Ovary (tissue), 9 donors: ENCODE data around the gene SOCS2. TPM values are rescaled to one million over a fixed set of nuclear protein-coding genes. Genes with fewer than 3 reads are reported as not detected.

Experiments used
- DNase-seq, 5 donors: peaks; one replicate each; pipeline ENCODE4 v3.0.0-alpha.2; 2019 to 2020
- H3K27ac ChIP-seq, 2 donors: fragments of 200-600 bp; one replicate each; pipeline versions ENCODE4 v1.5.1 to v1.8.0; 2019 to 2022
- H3K27me3 ChIP-seq: fragments of 200-600 bp; one replicate; pipeline ENCODE4 v1.8.0; 2022
- H3K36me3 ChIP-seq: fragments of 200-600 bp; sonication (generic); one replicate; pipeline ENCODE4 v1.5.1; 2019
- H3K4me1 ChIP-seq: one replicate; pipeline ENCODE4 v1.8.1; 2013; ENCODE audit warnings: mild to moderate bottlenecking, moderate library complexity; ENCODE audit not compliant: insufficient read depth
- H3K4me3 ChIP-seq: fragments of 200-600 bp; sonication (generic); one replicate; pipeline ENCODE4 v1.5.1; 2017
- H3K9me3 ChIP-seq, 2 donors: fragments of 200-600 bp in 1 of 2; sonication (generic) in 1 of 2; one replicate each; pipeline versions ENCODE4 v1.5.1 to v1.8.1; 2013 to 2019; ENCODE audit warnings: mild to moderate bottlenecking in 1 of 2, moderate library complexity in 1 of 2
- EP300 ChIP-seq: sonication (generic); formaldehyde crosslinking; IDR thresholded peaks from one replicate; pipeline ENCODE4 v1.6.1; 2017; ENCODE audit warnings: antibody characterized with exemption
- POLR2A ChIP-seq: fragments of 450-650 bp; IDR thresholded peaks from one replicate; pipeline ENCODE4 v1.6.1; 2017; ENCODE audit warnings: antibody characterized with exemption, mild to moderate bottlenecking, moderate library complexity
- WGBS, 3 donors: extraction: QIAGEN DNeasy Blood & Tissue Kit in 1 of 3; methylation state at CpG; one replicate each; pipeline versions ENCODE4 v1.1.5 to v1.1.7; 2013 to 2017; 5-methylcytosine and 5-hydroxymethylcytosine counted together
- intact Hi-C, 4 donors: fragments of 100-400 bp; cut with DNase I; formaldehyde crosslinking; loops; one replicate each; pipeline versions ENCODE4 v1.11.0 to v1.15.1; 2022 to 2023
- polyA plus RNA-seq, 2 donors: library from polyadenylated mRNA; stranded (reverse); fragments of 200-250 nt in 1 of 2; fragments of 350-450 nt in 1 of 2; fragmentation: Illumina TruSeq in 1 of 2; extraction: RNeasy Lipid Tissue Mini Kit (QIAGEN cat#74804) in 1 of 2; gene quantifications; one replicate each; pipeline ENCODE4 v1.2.3, GENCODE V29; 2013 to 2014
- total RNA-seq, 7 donors: library from RNA; depleted of rRNA in 2 of 7; stranded (reverse); fragments of >200 nt in 2 of 7; fragmentation: NEBNext Ultra II Directional in 3 of 7; extraction: Animal tissue kit (Norgen Biotek cat#: 25700) in 3 of 7; gene quantifications; one replicate each; pipeline versions ENCODE4 v1.1.0 to v1.2.4, GENCODE V29; 2016 to 2023
- TF ChIP-seq, protein P1 (sequence below), 3 donors: fragments of 450-650 bp in 2 of 3; fragments of 200-600 bp in 1 of 3; IDR thresholded peaks; one replicate each; pipeline versions ENCODE4 v1.5.1 to v1.8.0; 2016 to 2022; ENCODE audit warnings: antibody characterized with exemption in 3 of 3, mild to moderate bottlenecking in 1 of 3
- donor health status: DM: no; HTN: no; CAD: no; lungs with moderate emphysema.
- donor health status: DM: no; HTN: no; CAD: no.
- donor health status: Bipolar disorder and iron deficiency.
- donor health status: DM: yes; HTN: yes; CAD: no.
- donor health status: DM: no; HTN: no; CAD: no.
- donor health status: DM: yes; HTN: yes; CAD: no.

SOCS2 gene
- total and polyA plus RNA-seq, 9 donors = 10.0 to 67.9 (median 21.0) TPM

GRCh38 chr12:93599192-93599591, 26.7 kb downstream of the SOCS2 start:
- no peaks in the 10 kb centered on the region for H3K9me3 ChIP-seq
- TF ChIP-seq EP300 (no peak), POLR2A (no peak)
- TF ChIP-seq, protein P1, sequence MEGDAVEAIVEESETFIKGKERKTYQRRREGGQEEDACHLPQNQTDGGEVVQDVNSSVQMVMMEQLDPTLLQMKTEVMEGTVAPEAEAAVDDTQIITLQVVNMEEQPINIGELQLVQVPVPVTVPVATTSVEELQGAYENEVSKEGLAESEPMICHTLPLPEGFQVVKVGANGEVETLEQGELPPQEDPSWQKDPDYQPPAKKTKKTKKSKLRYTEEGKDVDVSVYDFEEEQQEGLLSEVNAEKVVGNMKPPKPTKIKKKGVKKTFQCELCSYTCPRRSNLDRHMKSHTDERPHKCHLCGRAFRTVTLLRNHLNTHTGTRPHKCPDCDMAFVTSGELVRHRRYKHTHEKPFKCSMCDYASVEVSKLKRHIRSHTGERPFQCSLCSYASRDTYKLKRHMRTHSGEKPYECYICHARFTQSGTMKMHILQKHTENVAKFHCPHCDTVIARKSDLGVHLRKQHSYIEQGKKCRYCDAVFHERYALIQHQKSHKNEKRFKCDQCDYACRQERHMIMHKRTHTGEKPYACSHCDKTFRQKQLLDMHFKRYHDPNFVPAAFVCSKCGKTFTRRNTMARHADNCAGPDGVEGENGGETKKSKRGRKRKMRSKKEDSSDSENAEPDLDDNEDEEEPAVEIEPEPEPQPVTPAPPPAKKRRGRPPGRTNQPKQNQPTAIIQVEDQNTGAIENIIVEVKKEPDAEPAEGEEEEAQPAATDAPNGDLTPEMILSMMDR (IDR thresholded peaks at IDR 0.05) = no peak
- peaks cover 2% of the 10 kb centered on the region for H3K4me1 ChIP-seq
- WGBS, 3 donors = 93 to 95% (median 94%) methylated on average over 3 of the region's 3 CpGs
- no peak for DNase-seq
- no peaks in the 10 kb centered on the region for H3K27me3 ChIP-seq
- no peak overlapping the region for H3K4me3 ChIP-seq
- H3K36me3 ChIP-seq = no peaks in the 10 kb centered on the region
- no peak overlapping the region for H3K27ac ChIP-seq
- intact Hi-C loops = no loop called here

- H3K9me3 ChIP-seq = no peaks in the 10 kb centered on the region
- H3K4me1 ChIP-seq = peaks cover 2% of the 10 kb centered on the region
- H3K27ac ChIP-seq = no peak overlapping the region
- WGBS, 3 donors = 67 to 97% (median 78%) methylated on average over 2 of the region's 2 CpGs
- intact Hi-C loops = no loop called here
- H3K36me3 ChIP-seq = no peaks in the 10 kb centered on the region
- H3K27me3 ChIP-seq = no peaks in the 10 kb centered on the region
- no peak overlapping the region for H3K4me3 ChIP-seq
- DNase-seq = no peak
- TF ChIP-seq POLR2A (no peak), EP300 (no peak)
- TF ChIP-seq, protein P1 (IDR thresholded peaks at IDR 0.05) = no peak
Measured at GRCh38 chr12:93601591-93601990, 29.1 kb downstream of the SOCS2 start.

GRCh38 chr12:93602897-93603668, 30.6 kb downstream of the SOCS2 start:
- Histone ChIP-seq H3K9me3 (no peaks in the 10 kb centered on the region), H3K27ac (no peak overlapping the region), H3K4me1 (peaks cover 2% of the 10 kb centered on the region), H3K36me3 (no peaks in the 10 kb centered on the region), H3K4me3 (no peak overlapping the region), H3K27me3 (no peaks in the 10 kb centered on the region)
- TF ChIP-seq, protein P1 (IDR thresholded peaks at IDR 0.05) = no peak
- TF ChIP-seq POLR2A = no peak
- no peak for TF ChIP-seq EP300
- intact Hi-C loops = no loop called here
- DNase-seq = no peak
- 41 to 52% (median 43%) methylated on average over 8 of the region's 8 CpGs for WGBS, 3 donors

DNA sequence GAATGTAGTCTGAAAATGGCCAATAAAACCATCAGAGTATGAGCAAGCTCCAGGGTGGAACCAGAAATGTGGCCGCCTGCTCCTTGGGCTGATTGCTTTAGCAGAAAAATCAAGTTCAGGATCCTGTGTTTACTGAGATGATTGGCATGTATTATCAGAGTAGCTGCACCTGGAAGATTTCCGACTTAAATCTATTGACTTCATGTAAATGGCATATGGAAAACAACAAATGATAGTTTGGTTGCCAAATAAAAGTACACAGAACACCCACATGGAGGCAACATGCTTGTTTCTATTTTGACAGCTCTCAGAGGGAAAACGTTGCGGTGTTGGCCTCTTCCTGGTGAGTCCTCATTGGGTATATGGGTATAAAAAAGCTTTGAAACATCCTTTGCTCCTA, 31.3 kb downstream of the SOCS2 start:
- TF ChIP-seq, protein P1 (IDR thresholded peaks at IDR 0.05) = no peak
- TF ChIP-seq EP300 (no peak), POLR2A (no peak)
- H3K4me1 ChIP-seq = peaks cover 2% of the 10 kb centered on the region
- no peaks in the 10 kb centered on the region for H3K9me3 ChIP-seq
- no peaks in the 10 kb centered on the region for H3K27me3 ChIP-seq
- DNase-seq = no peak
- WGBS, 3 donors = 51 to 72% (median 57%) methylated on average over 4 of the region's 4 CpGs
- intact Hi-C loops = no loop called here
- H3K36me3 ChIP-seq = no peaks in the 10 kb centered on the region
- H3K4me3 ChIP-seq = no peak overlapping the region
- no peak overlapping the region for H3K27ac ChIP-seq
